ENCODE data around the gene DTNBP1. TPM values are rescaled to one million over a fixed set of nuclear protein-coding genes. Genes with fewer than 3 reads are reported as not detected.

The DTNBP1 gene
- total and polyA plus RNA-seq, 2 donors (not counting 3 experiments of a cell fraction or from before 2014, with no cell fraction given), result 24.3 to 28.9 TPM

DNA sequence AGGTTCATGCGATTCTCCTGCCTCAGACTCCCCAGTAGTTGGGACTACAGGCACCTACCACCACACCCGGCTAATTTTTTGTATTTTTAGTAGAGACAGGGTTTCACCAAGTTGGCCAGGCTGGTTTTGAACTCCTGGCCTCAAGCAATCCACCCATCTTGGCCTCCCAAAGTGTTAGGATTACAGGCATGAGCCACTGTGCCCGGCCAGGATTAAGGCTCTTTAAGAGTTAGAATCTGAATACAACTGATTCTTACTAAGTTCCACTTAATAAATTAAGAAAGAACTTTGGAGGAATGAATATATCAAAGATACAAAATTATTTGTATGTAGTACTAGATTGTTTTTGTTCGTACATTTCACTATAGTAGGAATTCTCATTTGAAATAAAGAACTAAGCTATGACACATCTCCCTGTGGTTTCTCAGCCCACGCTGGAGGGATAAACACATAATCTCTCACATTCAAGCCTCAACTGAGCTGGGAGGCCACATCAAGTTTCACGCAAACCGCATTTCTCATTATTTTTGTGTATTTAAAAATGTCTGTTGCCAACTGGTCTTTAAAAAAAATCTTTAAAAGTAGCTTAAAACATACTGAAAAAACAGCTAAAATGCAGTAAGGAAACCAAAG lies 34.2 kb downstream of the DTNBP1 start:
- DNase-seq (ENCODE audit: low read depth, low spot score), result no peak
- Histone ChIP-seq H3K4me2 (ENCODE audit: insufficient read depth, low read length) (no peak overlapping the region), H3K9ac (replicated peaks; ENCODE audit: extremely low read depth, insufficient read depth, low read length) (no peak overlapping the region), H3K4me3 (replicated peaks in 1 of 3; ENCODE audit: insufficient read depth in 1 of 3, low read depth in 1 of 3, low read length in 3 of 3) (no peak overlapping the region), H4K20me1 (replicated peaks; ENCODE audit: control insufficient read depth, extremely low read depth, insufficient read depth, low read length) (no peaks in the 10 kb centered on the region), H3K27me3 (ENCODE audit: control insufficient read depth in 2 of 2, insufficient read depth in 2 of 2, low read length in 2 of 2) (no peaks in the 10 kb centered on the region), H3K27ac (ENCODE audit: insufficient read depth, low read depth, low read length) (no peak overlapping the region), H2AFZ (ENCODE audit: low read depth, low read length) (no peak overlapping the region), H3K36me3 (ENCODE audit: control insufficient read depth in 2 of 2, extremely low read depth in 1 of 2, insufficient read depth in 2 of 2, low read length in 2 of 2) (no peaks in the 10 kb centered on the region), H3K9me1 (replicated peaks; ENCODE audit: control insufficient read depth, extremely low read depth, insufficient read depth, low read length) (no peaks in the 10 kb centered on the region), H3K9me3 (replicated peaks; ENCODE audit: control insufficient read depth, insufficient read depth, low read length) (no peaks in the 10 kb centered on the region), H3K4me1 (ENCODE audit: control insufficient read depth, extremely low read depth, insufficient read depth, low read length) (peaks cover 11% of the 10 kb centered on the region), H3K79me2 (ENCODE audit: control insufficient read depth, insufficient read depth, low read length) (peaks cover 2% of the 10 kb centered on the region)
- ChIA-PET POLR2A (no interaction called here), CTCF (interaction anchor here (0.6 to 0.8 kb wide), 3 partner anchors 14 to 578 kb away, joined by 3 to 4 read pairs (median 3); no protein-coding TSS in a partner anchor)
- intact Hi-C loops (cut with micrococcal nuclease) (no loop called here), dilution Hi-C loops (cut with MboI; ENCODE audit: extremely low pct_ligation_motif_present, low sequenced_read_pairs) (no loop called here)
- FAIRE-seq, result no peak
- TF ChIP-seq, protein P1, sequence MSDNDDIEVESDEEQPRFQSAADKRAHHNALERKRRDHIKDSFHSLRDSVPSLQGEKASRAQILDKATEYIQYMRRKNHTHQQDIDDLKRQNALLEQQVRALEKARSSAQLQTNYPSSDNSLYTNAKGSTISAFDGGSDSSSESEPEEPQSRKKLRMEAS (IDR thresholded peaks at IDR 0.05; ENCODE audit: insufficient read depth, insufficient read length), result no peak
- TF ChIP-seq, protein P2, sequence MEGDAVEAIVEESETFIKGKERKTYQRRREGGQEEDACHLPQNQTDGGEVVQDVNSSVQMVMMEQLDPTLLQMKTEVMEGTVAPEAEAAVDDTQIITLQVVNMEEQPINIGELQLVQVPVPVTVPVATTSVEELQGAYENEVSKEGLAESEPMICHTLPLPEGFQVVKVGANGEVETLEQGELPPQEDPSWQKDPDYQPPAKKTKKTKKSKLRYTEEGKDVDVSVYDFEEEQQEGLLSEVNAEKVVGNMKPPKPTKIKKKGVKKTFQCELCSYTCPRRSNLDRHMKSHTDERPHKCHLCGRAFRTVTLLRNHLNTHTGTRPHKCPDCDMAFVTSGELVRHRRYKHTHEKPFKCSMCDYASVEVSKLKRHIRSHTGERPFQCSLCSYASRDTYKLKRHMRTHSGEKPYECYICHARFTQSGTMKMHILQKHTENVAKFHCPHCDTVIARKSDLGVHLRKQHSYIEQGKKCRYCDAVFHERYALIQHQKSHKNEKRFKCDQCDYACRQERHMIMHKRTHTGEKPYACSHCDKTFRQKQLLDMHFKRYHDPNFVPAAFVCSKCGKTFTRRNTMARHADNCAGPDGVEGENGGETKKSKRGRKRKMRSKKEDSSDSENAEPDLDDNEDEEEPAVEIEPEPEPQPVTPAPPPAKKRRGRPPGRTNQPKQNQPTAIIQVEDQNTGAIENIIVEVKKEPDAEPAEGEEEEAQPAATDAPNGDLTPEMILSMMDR (IDR thresholded peaks at IDR 0.05; ENCODE audit: extremely low read depth in 1 of 2, insufficient read depth in 1 of 2, low read depth in 1 of 2, low read length in 2 of 2), result no peak
- TF ChIP-seq FOS (IDR thresholded peaks at IDR 0.05; ENCODE audit: borderline replicate concordance, insufficient read depth, low read length), result no peak
- no peak for TF ChIP-seq GATA2 (IDR thresholded peaks at IDR 0.05; ENCODE audit: insufficient read depth, insufficient read length, low read depth, low read length)
- no peak for TF ChIP-seq MYC (IDR thresholded peaks at IDR 0.05; ENCODE audit: low read depth, low read length)
- TF ChIP-seq EZH2 (IDR thresholded peaks at IDR 0.05; ENCODE audit: borderline replicate concordance, low read depth, low read length, severe bottlenecking), result no peak
- TF ChIP-seq POLR2A (IDR thresholded peaks at IDR 0.05; ENCODE audit: low read depth, low read length), result no peak
- no peak for TF ChIP-seq JUN (IDR thresholded peaks at IDR 0.05; ENCODE audit: borderline replicate concordance, insufficient read depth, insufficient read length, low read depth)
- no peak for TF ChIP-seq POLR2AphosphoS5 (IDR thresholded peaks at IDR 0.05; ENCODE audit: insufficient read depth, low read depth, low read length)
- BruUV-seq (replicated peaks), result no TSS peak
